Spleen (tissue), 11 donors: ENCODE data around the gene TNRC6A. TPM values are rescaled to one million over a fixed set of nuclear protein-coding genes. Genes with fewer than 3 reads are reported as not detected.

Experiments used
- DNase-seq: peaks from one replicate; pipeline ENCODE4 v3.0.0-alpha.2; 2020
- H3K27ac ChIP-seq, 8 donors: fragments of 200-600 bp; sonication (generic) in 7 of 8; 1 replicate in 4 of 8; 2 replicates in 4 of 8; pipeline versions ENCODE4 v1.5.0 to v1.8.0; 2016 to 2021; ENCODE audit warnings: inconsistent platforms in 4 of 8, mild to moderate bottlenecking in 4 of 8, moderate library complexity in 1 of 8
- H3K27me3 ChIP-seq, 7 donors: fragments of 200-600 bp; sonication (generic) in 6 of 7; replicated peaks in 1 of 7; 1 replicate in 4 of 7; 2 replicates in 3 of 7; pipeline versions ENCODE4 v1.5.0 to v1.8.0; 2016 to 2021; ENCODE audit warnings: inconsistent platforms in 3 of 7, mild to moderate bottlenecking in 1 of 7
- H3K36me3 ChIP-seq, 6 donors: fragments of 200-600 bp; sonication (generic) in 5 of 6; 1 replicate in 4 of 6; 2 replicates in 2 of 6; pipeline versions ENCODE4 v1.5.0 to v1.8.0; 2016 to 2021; ENCODE audit warnings: inconsistent platforms in 2 of 6
- H3K4me1 ChIP-seq, 6 donors: fragments of 200-600 bp; sonication (generic) in 5 of 6; 1 replicate in 3 of 6; 2 replicates in 3 of 6; pipeline versions ENCODE4 v1.5.0 to v1.8.0; 2016 to 2021; ENCODE audit warnings: inconsistent platforms in 3 of 6
- H3K4me3 ChIP-seq, 8 donors: fragments of 200-600 bp; sonication (generic) in 7 of 8; 1 replicate in 4 of 8; 2 replicates in 4 of 8; pipeline versions ENCODE4 v1.5.0 to v1.8.0; 2016 to 2021; ENCODE audit warnings: inconsistent platforms in 4 of 8, mild to moderate bottlenecking in 4 of 8, moderate library complexity in 2 of 8
- H3K9me3 ChIP-seq, 8 donors: fragments of 200-600 bp; sonication (generic) in 7 of 8; 1 replicate in 4 of 8; 2 replicates in 4 of 8; pipeline versions ENCODE4 v1.5.0 to v1.8.0; 2016 to 2021; ENCODE audit warnings: inconsistent platforms in 4 of 8
- CTCF ChIP-seq, 11 experiments: fragments of 200-600 bp in 7 of 11; fragments of 450-650 bp in 4 of 11; sonication (generic) in 4 of 11; IDR thresholded peaks in 8 of 11; conservative IDR thresholded peaks in 3 of 11; 1 replicate in 7 of 11; 2 replicates in 4 of 11; pipeline versions ENCODE4 v1.4.0 to v1.8.0; 2016 to 2021; ENCODE audit warnings: antibody characterized with exemption in 11 of 11, inconsistent platforms in 4 of 11, mild to moderate bottlenecking in 1 of 11
- POLR2A ChIP-seq, 3 donors: fragments of 450-650 bp; IDR thresholded peaks; one replicate each; pipeline ENCODE4 v1.5.1; 2017; ENCODE audit warnings: antibody characterized with exemption in 3 of 3, mild to moderate bottlenecking in 1 of 3
- POLR2AphosphoS5 ChIP-seq, 3 donors: sonication (generic); formaldehyde crosslinking; IDR thresholded peaks; one replicate each; pipeline ENCODE4 v1.5.1; 2017; ENCODE audit warnings: antibody characterized with exemption in 3 of 3
- WGBS, 5 donors: extraction: QIAGEN DNeasy Blood & Tissue Kit in 3 of 5; methylation state at CpG; one replicate each; pipeline versions ENCODE4 v1.1.5 to v1.1.7; 2013 to 2018; 5-methylcytosine and 5-hydroxymethylcytosine counted together
- intact Hi-C: fragments of 100-400 bp; cut with DNase I; formaldehyde crosslinking; loops from one replicate; pipeline ENCODE4 v1.15.0; 2023; ENCODE audit warnings: low total_unique reads
- polyA plus RNA-seq, 3 donors: library from polyadenylated mRNA; stranded (reverse); fragments of 200-250 nt; gene quantifications; one replicate each; pipeline ENCODE4 v1.2.1, GENCODE V29; 2013
- total RNA-seq, 7 donors: library from RNA; depleted of rRNA in 3 of 7; stranded (reverse); fragments of >200 nt in 3 of 7; fragmentation: NEBNext Ultra II Directional in 4 of 7; extraction: Animal tissue kit (Norgen Biotek cat#: 25700) in 4 of 7; gene quantifications; one replicate each; pipeline versions ENCODE4 v1.1.0 to v1.2.1, GENCODE V29; 2016 to 2021
- donor health status: healthy with polysubstance abuse.
- donor health status: DM: no; HTN: no; CAD: no; lungs with moderate emphysema.
- donor health status: DM: no; HTN: no; CAD: no.
- donor health status: Bipolar disorder and iron deficiency.
- donor health status: healthy.
- donor health status: DM: no; HTN: no; CAD: no.
- donor health status: DM: yes; HTN: yes; CAD: no.

TNRC6A gene
- total and polyA plus RNA-seq, 10 donors, result 6.5 to 67.8 (median 57.3) TPM

GRCh38 chr16:24861461-24861860, 132.0 kb downstream of the TNRC6A start:
- DNase-seq, result no peak
- Histone ChIP-seq H3K4me1 (no peaks in the 10 kb centered on the region), H3K36me3 (no peaks in the 10 kb centered on the region), H3K27me3 (peaks cover 0 to 11% (median 0%) of the 10 kb centered on the region in 7 donors), H3K9me3 (peaks cover 0 to 26% (median 19%) of the 10 kb centered on the region in 8 donors), H3K4me3 (no peak overlapping the region), H3K27ac (no peak overlapping the region)
- 79 to 96% (median 89%) methylated on average over 1 of the region's 1 CpG for WGBS, 5 donors
- TF ChIP-seq POLR2A (IDR thresholded peaks at IDR 0.05) (no peak), CTCF (IDR thresholded peaks at IDR 0.05 in 8 of 11, conservative IDR thresholded peaks at IDR 0.05 in 3 of 11) (no peak), POLR2AphosphoS5 (IDR thresholded peaks at IDR 0.05) (no peak)
- intact Hi-C loops, result no loop called here

DNA sequence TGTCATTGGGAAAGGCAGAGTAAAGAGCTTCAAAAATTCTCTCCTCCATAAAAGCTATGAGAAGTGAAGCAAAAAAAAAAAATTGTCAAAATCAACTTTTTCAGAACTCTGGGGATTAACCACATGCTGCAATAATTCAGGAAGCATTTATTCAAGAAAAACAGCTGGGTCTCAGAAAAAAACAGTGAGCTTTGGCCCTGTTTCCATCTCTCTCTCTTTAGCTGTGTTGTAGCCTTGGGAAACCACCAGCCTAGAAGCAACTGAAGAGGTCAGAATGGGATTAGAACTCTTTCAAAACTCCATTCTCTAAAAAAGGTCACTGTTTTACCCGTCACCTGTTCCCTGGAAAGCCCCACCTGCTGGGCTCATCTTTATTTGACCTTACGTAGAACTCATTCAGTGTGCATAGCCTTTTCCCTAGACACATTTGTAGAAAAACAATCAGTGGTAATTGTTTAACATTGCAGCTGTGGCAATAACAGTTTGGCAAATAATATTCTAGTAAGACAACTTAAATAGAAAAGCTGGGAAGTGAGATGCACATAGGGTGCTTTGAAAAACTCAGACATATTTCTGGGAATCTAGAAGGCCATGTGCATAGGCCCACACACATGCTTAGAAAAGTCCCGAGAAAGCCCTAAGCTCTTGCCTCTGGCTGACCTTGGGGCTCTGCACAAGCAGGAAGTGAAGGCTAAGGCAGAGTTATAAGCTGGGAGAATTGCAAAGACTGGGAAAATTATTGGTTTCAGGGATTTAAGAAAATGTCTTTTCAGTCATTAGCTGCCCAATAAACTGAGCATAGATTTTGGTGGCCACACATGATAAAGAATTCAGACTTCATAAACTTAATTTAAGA, 134.4 kb downstream of the TNRC6A start:
- intact Hi-C loops, result no loop called here
- WGBS, 5 donors, result 64 to 90% (median 83%) methylated on average over 3 of the region's 3 CpGs

GRCh38 chr16:24869033-24869432, 139.6 kb downstream of the TNRC6A start:
- H3K27me3 ChIP-seq, result no peaks in the 10 kb centered on the region
- WGBS, 5 donors, result 83 to 90% (median 83%) methylated on average over 8 of the region's 8 CpGs
- intact Hi-C loops, result no loop called here
- H3K4me1 ChIP-seq, result no peaks in the 10 kb centered on the region
- no peaks in the 10 kb centered on the region for H3K36me3 ChIP-seq
- no peak overlapping the region for H3K27ac ChIP-seq
- H3K4me3 ChIP-seq, result no peak overlapping the region
- DNase-seq, result no peak
- H3K9me3 ChIP-seq, result peaks cover 0 to 20% (median 11%) of the 10 kb centered on the region in 8 donors
- TF ChIP-seq CTCF (IDR thresholded peaks at IDR 0.05 in 8 of 11, conservative IDR thresholded peaks at IDR 0.05 in 3 of 11) (no peak), POLR2A (IDR thresholded peaks at IDR 0.05) (no peak), POLR2AphosphoS5 (IDR thresholded peaks at IDR 0.05) (no peak)

More for the DNA sequence above, 134.4 kb downstream of the TNRC6A start:
- no peak for DNase-seq
- Histone ChIP-seq H3K9me3 (peaks cover 0 to 26% (median 19%) of the 10 kb centered on the region in 8 donors), H3K4me1 (no peaks in the 10 kb centered on the region), H3K27me3 (no peaks in the 10 kb centered on the region), H3K4me3 (no peak overlapping the region), H3K27ac (no peak overlapping the region), H3K36me3 (no peaks in the 10 kb centered on the region)
- no peak for TF ChIP-seq CTCF (IDR thresholded peaks at IDR 0.05 in 8 of 11, conservative IDR thresholded peaks at IDR 0.05 in 3 of 11)
- no peak for TF ChIP-seq POLR2AphosphoS5 (IDR thresholded peaks at IDR 0.05)
- TF ChIP-seq POLR2A (IDR thresholded peaks at IDR 0.05), result no peak

DNA sequence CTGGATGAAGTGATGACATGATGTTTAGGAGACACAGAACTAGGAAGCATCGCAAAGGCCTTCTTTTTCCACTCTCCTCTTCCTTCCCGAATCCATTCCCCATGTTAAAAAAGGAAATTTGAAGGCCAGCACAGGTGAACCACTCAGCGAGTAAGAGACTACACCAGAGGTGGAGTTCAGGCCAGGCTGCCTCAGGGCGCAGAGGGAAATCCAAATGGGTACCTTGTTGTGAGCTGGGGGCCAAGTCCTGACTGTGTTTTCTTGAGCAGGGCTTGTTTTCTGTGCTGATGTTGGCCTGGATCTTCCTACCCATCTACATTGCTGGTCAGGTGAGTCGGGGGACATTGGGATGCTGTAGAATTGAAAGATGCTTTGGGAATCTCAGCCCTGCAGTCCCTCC, 142.4 kb downstream of the TNRC6A start:
- Histone ChIP-seq H3K27ac (no peak overlapping the region), H3K27me3 (no peaks in the 10 kb centered on the region), H3K9me3 (no peaks in the 10 kb centered on the region), H3K4me3 (no peak overlapping the region), H3K4me1 (no peaks in the 10 kb centered on the region), H3K36me3 (no peaks in the 10 kb centered on the region)
- no peak for DNase-seq
- TF ChIP-seq POLR2AphosphoS5 (IDR thresholded peaks at IDR 0.05) (no peak), CTCF (IDR thresholded peaks at IDR 0.05 in 8 of 11, conservative IDR thresholded peaks at IDR 0.05 in 3 of 11) (no peak), POLR2A (IDR thresholded peaks at IDR 0.05) (no peak)
- 88 to 94% (median 92%) methylated on average over 4 to 5 of the region's 5 CpGs for WGBS, 5 donors
- intact Hi-C loops, result no loop called here
